NCI-H82 treated with DMSO at 0.1 percent for 48 hours (cell line): ENCODE data around the gene RBMS3.

Experiments used
- DNase-seq: peaks from one replicate; lab custom pipeline; 2025; ENCODE audit not compliant: unreplicated experiment; lab: John Stamatoyannopoulos, UW

RBMS3 gene

GRCh38 chr3:29852767-29853166 lies 571.9 kb downstream of the RBMS3 start:
- DNase-seq: no peak

GRCh38 chr3:29853841-29854397 lies 573.0 kb downstream of the RBMS3 start:
- DNase-seq: no peak

- no peak for DNase-seq
Observed at GRCh38 chr3:29854821-29855220, 574.0 kb downstream of the RBMS3 start.

GRCh38 chr3:29859726-29860270 lies 578.9 kb downstream of the RBMS3 start:
- DNase-seq: no peak

- DNase-seq: no peak
Observed at GRCh38 chr3:29864809-29865208, 583.9 kb downstream of the RBMS3 start.

- DNase-seq: no peak
Observed at GRCh38 chr3:29868543-29869101, 587.8 kb downstream of the RBMS3 start.

GRCh38 chr3:29870136-29870535 lies 589.3 kb downstream of the RBMS3 start:
- DNase-seq: no peak

- no peak for DNase-seq
Observed at GRCh38 chr3:29871087-29871486, 590.2 kb downstream of the RBMS3 start.

- DNase-seq: no peak
Observed at GRCh38 chr3:29880809-29881208, 599.9 kb downstream of the RBMS3 start.

- no peak for DNase-seq
Observed at GRCh38 chr3:29887451-29887850, 606.6 kb downstream of the RBMS3 start.

GRCh38 chr3:29889215-29889614 lies 608.3 kb downstream of the RBMS3 start:
- DNase-seq: no peak

- no peak for DNase-seq
Observed at GRCh38 chr3:29890801-29891200, 609.9 kb downstream of the RBMS3 start.

- DNase-seq: no peak
Observed at GRCh38 chr3:29892976-29893554, 612.2 kb downstream of the RBMS3 start.

GRCh38 chr3:29896856-29897255 lies 616.0 kb downstream of the RBMS3 start:
- DNase-seq: no peak

GRCh38 chr3:29898171-29898965 lies 617.5 kb downstream of the RBMS3 start:
- no peak for DNase-seq

GRCh38 chr3:29899021-29899420 lies 618.1 kb downstream of the RBMS3 start:
- no peak for DNase-seq

GRCh38 chr3:29901097-29901496 lies 620.2 kb downstream of the RBMS3 start:
- no peak for DNase-seq

GRCh38 chr3:29903600-29903999 lies 622.7 kb downstream of the RBMS3 start:
- no peak for DNase-seq

GRCh38 chr3:29906906-29907305 lies 626.0 kb downstream of the RBMS3 start:
- DNase-seq: no peak

- DNase-seq: no peak
Observed at GRCh38 chr3:29912600-29913288, 631.9 kb downstream of the RBMS3 start.

GRCh38 chr3:29914861-29915524 lies 634.1 kb downstream of the RBMS3 start:
- no peak for DNase-seq
